ENCODE data around the gene COL5A1. TPM values are rescaled to one million over a fixed set of nuclear protein-coding genes. Genes with fewer than 3 reads are reported as not detected.

The COL5A1 gene
- total RNA-seq, 1 experiment from 2014 or later: 9.5 TPM

- Histone ChIP-seq H2BK120ac (ENCODE audit: low read depth, low read length, poor library complexity, severe bottlenecking) (no peak overlapping the region), H3K27ac (ENCODE audit: insufficient read length, low read depth, low read length) (no peak overlapping the region), H3K23me2 (ENCODE audit: insufficient read length, low read depth, low read length, poor library complexity, severe bottlenecking) (no peaks in the 10 kb centered on the region), H3K9ac (ENCODE audit: extremely low read depth, insufficient read length, low read length) (no peak overlapping the region), H4K5ac (ENCODE audit: insufficient read length, low read depth, low read length) (no peak overlapping the region), H3K23ac (ENCODE audit: insufficient read length, low read depth, low read length) (no peak overlapping the region), H3K4me2 (ENCODE audit: insufficient read depth, insufficient read length, low read length) (no peak overlapping the region), H3K79me1 (ENCODE audit: insufficient read depth, low read depth, low read length, poor library complexity, severe bottlenecking) (no peaks in the 10 kb centered on the region), H2BK15ac (ENCODE audit: low read depth, low read length) (no peak overlapping the region), H3K9me3 (ENCODE audit: control insufficient read depth, low read depth, low read length) (no peaks in the 10 kb centered on the region), H2BK12ac (ENCODE audit: insufficient read length, low read depth, low read length) (no peak overlapping the region), H3K18ac (ENCODE audit: insufficient read length, low read depth, low read length) (no peak overlapping the region), H3K4me1 (ENCODE audit: insufficient read depth, low read length) (no peaks in the 10 kb centered on the region), H3K79me2 (ENCODE audit: insufficient read depth, low read length) (no peaks in the 10 kb centered on the region), H3K56ac (ENCODE audit: insufficient read length, low read depth, low read length) (no peak overlapping the region), H2BK20ac (ENCODE audit: low read depth, low read length, poor library complexity, severe bottlenecking) (no peak overlapping the region), H3T11ph (ENCODE audit: low read length) (no peak overlapping the region), H2BK5ac (ENCODE audit: insufficient read length, low read length) (no peak overlapping the region), H4K91ac (ENCODE audit: insufficient read length, low read depth, low read length) (no peak overlapping the region), H2AFZ (ENCODE audit: low read length) (no peak overlapping the region), H3K27me3 (ENCODE audit: insufficient read depth, low read length) (no peaks in the 10 kb centered on the region), H3K4ac (ENCODE audit: low read depth, low read length) (no peak overlapping the region), H4K20me1 (ENCODE audit: control insufficient read depth, insufficient read depth, insufficient read length) (no peaks in the 10 kb centered on the region), H2AK5ac (ENCODE audit: insufficient read length, low read length) (no peak overlapping the region), H4K8ac (replicated peaks; ENCODE audit: insufficient read length, low read depth, low read length) (no peak overlapping the region), H3K14ac (ENCODE audit: insufficient read depth, low read length) (no peak overlapping the region)
- no CpG with 5 or more reads among the region's 2 CpGs for WGBS (ENCODE audit: extremely low coverage, insufficient read length, low lambda C conversion rate)
- TF ChIP-seq CTCF (conservative IDR thresholded peaks at IDR 0.05): no peak
- no peak for DNase-seq
- H3K4me3 Mint-ChIP-seq: no peak overlapping the region
- H3K27ac Mint-ChIP-seq: no peak overlapping the region
- H3K36me3 Mint-ChIP-seq (ENCODE audit: insufficient read depth in 1 of 3, low read depth in 3 of 3): no peaks in the 10 kb centered on the region; a peak in 1 of 7 replicates
- H3K27me3 Mint-ChIP-seq (ENCODE audit: low read depth): peaks cover 17% of the 10 kb centered on the region
- no peaks in the 10 kb centered on the region; a peak in 1 of 5 replicates for H3K9me3 Mint-ChIP-seq
- H3K4me1 Mint-ChIP-seq: peaks cover 6 to 21% of the 10 kb centered on the region in 2 experiments; a peak in 3 of 4 replicates
Measured at GRCh38 chr9:134636149-134636507, 5.5 kb upstream of the COL5A1 start.
